Upper lobe of left lung (tissue), 6 donors: ENCODE data around the gene DTX1. TPM values are rescaled to one million over a fixed set of nuclear protein-coding genes. Genes with fewer than 3 reads are reported as not detected.
"Not testable (repeated sequence)": the region's sequence is repeated elsewhere in the genome, so short reads cannot be mapped to it uniquely, and the experiment has no call there.

Source experiments
- ATAC-seq, 2 donors: fragments of 200-7000 bp; cut with Tn5 transposase; one replicate each; pipeline ENCODE4 v1.9.1; 2022; ENCODE audit warnings: mild to moderate bottlenecking in 2 of 2, moderate library complexity in 2 of 2; ENCODE audit not compliant: low FRiP score in 2 of 2
- DNase-seq, 2 donors: peaks; one replicate each; pipeline ENCODE4 v3.0.0-alpha.2; 2019 to 2020
- H3K27ac ChIP-seq, 4 donors: fragments of 200-600 bp; sonication (generic); one replicate each; pipeline ENCODE4 v1.5.1; 2016 to 2019
- H3K27me3 ChIP-seq, 4 donors: fragments of 200-600 bp; sonication (generic); one replicate each; pipeline ENCODE4 v1.5.1; 2017 to 2019
- H3K36me3 ChIP-seq, 4 donors: fragments of 200-600 bp; sonication (generic); one replicate each; pipeline ENCODE4 v1.5.1; 2016 to 2019
- H3K4me1 ChIP-seq, 4 donors: fragments of 200-600 bp; sonication (generic); one replicate each; pipeline ENCODE4 v1.5.1; 2018 to 2019
- H3K4me3 ChIP-seq, 4 donors: fragments of 200-600 bp; sonication (generic); one replicate each; pipeline ENCODE4 v1.5.1; 2017 to 2019; ENCODE audit warnings: mild to moderate bottlenecking in 2 of 4, moderate library complexity in 1 of 4
- H3K9me3 ChIP-seq, 4 donors: fragments of 200-600 bp; sonication (generic); one replicate each; pipeline ENCODE4 v1.5.1; 2018 to 2019
- EP300 ChIP-seq, 4 donors: sonication (generic); formaldehyde crosslinking; IDR thresholded peaks; one replicate each; pipeline ENCODE4 v1.5.1; 2017; ENCODE audit warnings: antibody characterized with exemption in 4 of 4, control low read depth in 2 of 4
- POLR2A ChIP-seq, 4 donors: fragments of 450-650 bp; IDR thresholded peaks; one replicate each; pipeline ENCODE4 v1.5.1; 2016 to 2017; ENCODE audit warnings: antibody characterized with exemption in 4 of 4, mild to moderate bottlenecking in 2 of 4
- POLR2AphosphoS5 ChIP-seq, 2 donors: sonication (generic); formaldehyde crosslinking; IDR thresholded peaks; one replicate each; pipeline ENCODE4 v1.5.1; 2017; ENCODE audit warnings: antibody characterized with exemption in 2 of 2
- WGBS, 2 donors: methylation state at CpG; one replicate each; pipeline ENCODE4 v1.1.5; 2017 to 2018; 5-methylcytosine and 5-hydroxymethylcytosine counted together
- total RNA-seq, 6 donors: library from RNA; depleted of rRNA in 4 of 6; stranded (reverse); fragments of >200 nt in 4 of 6; gene quantifications; one replicate each; pipeline versions ENCODE4 v1.1.0 to v1.2.1, GENCODE V29; 2016 to 2021
- TF ChIP-seq, protein P1 (sequence below), 6 experiments: fragments of 450-650 bp in 4 of 6; fragments of 200-600 bp in 2 of 6; sonication (generic) in 2 of 6; IDR thresholded peaks; one replicate each; pipeline ENCODE4 v1.5.1; 2016 to 2019; ENCODE audit warnings: antibody characterized with exemption in 6 of 6
- donor health status: DM: no; HTN: no; CAD: no; lungs with moderate emphysema.
- donor health status: DM: no; HTN: yes; CAD: no; lungs with severe emphysema.

Gene DTX1
- total RNA-seq, 6 donors from 2014 or later = under 0.01 to 7.0 (median 3.6) TPM

DNA sequence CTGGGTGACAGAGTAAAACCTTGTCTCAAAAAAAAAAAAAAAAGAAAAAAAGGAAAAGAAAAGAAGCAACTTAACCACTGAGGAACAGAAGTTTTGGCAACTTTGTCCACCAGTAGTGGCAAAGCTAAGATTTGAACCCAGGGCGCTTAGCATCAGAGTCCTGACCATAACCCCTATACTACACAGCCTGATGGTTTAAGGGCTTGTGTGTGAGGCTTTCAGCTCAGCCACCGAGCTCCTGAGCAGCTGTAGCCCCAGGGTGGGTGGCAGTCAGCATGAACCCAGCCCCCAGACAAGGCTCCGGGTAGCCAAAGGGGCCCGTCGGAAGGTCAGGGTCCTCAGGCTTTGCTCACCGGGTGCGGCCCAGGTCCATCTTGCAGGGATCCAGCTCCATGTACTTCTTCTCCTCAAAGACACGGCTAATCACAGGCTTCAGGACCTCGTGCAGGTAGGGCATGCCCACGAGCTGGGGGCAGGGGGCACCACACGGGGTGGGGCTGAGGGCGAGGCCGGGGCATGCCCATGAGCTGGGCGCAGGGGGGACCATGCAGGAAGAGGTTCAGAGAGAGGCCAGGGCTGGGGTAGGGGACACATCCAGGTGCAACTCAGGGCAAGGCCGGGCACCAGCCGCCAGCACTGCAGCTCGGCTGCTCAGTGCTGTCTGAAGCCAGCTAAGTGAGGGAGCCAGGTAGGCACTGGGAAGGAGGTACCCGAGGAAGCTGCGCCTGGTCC is 58.1 kb downstream of the DTX1 start:
- Histone ChIP-seq H3K4me1 (no peaks in the 10 kb centered on the region), H3K27me3 (no peaks in the 10 kb centered on the region), H3K36me3 (no peaks in the 10 kb centered on the region), H3K27ac (no peak overlapping the region), H3K9me3 (no peaks in the 10 kb centered on the region), H3K4me3 (no peak overlapping the region)
- WGBS, 2 donors = 82 to 90% methylated on average over 9 to 18 of the region's 19 CpGs
- TF ChIP-seq, protein P1, sequence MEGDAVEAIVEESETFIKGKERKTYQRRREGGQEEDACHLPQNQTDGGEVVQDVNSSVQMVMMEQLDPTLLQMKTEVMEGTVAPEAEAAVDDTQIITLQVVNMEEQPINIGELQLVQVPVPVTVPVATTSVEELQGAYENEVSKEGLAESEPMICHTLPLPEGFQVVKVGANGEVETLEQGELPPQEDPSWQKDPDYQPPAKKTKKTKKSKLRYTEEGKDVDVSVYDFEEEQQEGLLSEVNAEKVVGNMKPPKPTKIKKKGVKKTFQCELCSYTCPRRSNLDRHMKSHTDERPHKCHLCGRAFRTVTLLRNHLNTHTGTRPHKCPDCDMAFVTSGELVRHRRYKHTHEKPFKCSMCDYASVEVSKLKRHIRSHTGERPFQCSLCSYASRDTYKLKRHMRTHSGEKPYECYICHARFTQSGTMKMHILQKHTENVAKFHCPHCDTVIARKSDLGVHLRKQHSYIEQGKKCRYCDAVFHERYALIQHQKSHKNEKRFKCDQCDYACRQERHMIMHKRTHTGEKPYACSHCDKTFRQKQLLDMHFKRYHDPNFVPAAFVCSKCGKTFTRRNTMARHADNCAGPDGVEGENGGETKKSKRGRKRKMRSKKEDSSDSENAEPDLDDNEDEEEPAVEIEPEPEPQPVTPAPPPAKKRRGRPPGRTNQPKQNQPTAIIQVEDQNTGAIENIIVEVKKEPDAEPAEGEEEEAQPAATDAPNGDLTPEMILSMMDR (IDR thresholded peaks at IDR 0.05) = no peak
- TF ChIP-seq EP300 (IDR thresholded peaks at IDR 0.05) = no peak
- no peak for TF ChIP-seq POLR2A (IDR thresholded peaks at IDR 0.05)
- no peak for TF ChIP-seq POLR2AphosphoS5 (IDR thresholded peaks at IDR 0.05)
- no peak for DNase-seq
- ATAC-seq = no peak

DNA sequence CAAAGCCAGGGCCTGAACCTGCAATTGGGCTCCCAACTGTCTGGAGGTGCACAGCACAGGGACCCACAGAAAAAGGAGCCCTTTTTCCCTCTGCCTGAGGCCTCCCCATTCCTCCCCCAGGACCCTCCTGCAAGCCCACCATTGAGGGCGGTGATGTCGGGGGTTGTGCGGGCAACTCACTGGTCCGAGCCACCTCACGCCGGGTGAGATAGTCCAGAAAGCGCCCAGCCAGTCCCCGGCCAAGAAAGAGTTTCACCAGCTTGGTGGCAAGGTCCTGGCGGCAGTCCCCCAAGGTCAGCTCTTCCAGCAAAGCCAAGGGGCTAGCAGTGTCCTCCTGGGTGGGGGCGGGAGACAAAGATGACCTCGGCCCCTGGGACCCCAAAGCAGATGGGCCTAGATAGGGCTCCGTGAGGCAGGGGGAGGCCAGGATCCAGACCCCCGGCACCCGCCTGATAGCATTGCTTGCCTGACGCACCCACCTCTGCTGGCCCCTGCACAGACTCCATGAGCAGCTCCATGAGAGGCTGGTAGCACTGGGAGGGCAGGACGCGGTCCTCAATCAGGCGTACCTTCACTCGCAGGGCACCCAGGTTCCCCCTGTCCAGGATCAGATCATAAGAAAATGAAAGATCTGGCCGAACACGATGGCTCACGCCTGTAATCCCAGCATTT is 59.1 kb downstream of the DTX1 start:
- Histone ChIP-seq H3K27me3 (no peaks in the 10 kb centered on the region), H3K27ac (no peak overlapping the region), H3K9me3 (no peaks in the 10 kb centered on the region), H3K36me3 (no peaks in the 10 kb centered on the region), H3K4me1 (no peaks in the 10 kb centered on the region), H3K4me3 (no peak overlapping the region)
- no peak for DNase-seq
- ATAC-seq = no peak
- TF ChIP-seq EP300 (IDR thresholded peaks at IDR 0.05) = no peak
- TF ChIP-seq POLR2A (IDR thresholded peaks at IDR 0.05) = no peak
- no peak for TF ChIP-seq POLR2AphosphoS5 (IDR thresholded peaks at IDR 0.05)
- TF ChIP-seq, protein P1 (IDR thresholded peaks at IDR 0.05) = no peak
- 81 to 83% methylated on average over 9 to 19 of the region's 22 CpGs for WGBS, 2 donors

DNA sequence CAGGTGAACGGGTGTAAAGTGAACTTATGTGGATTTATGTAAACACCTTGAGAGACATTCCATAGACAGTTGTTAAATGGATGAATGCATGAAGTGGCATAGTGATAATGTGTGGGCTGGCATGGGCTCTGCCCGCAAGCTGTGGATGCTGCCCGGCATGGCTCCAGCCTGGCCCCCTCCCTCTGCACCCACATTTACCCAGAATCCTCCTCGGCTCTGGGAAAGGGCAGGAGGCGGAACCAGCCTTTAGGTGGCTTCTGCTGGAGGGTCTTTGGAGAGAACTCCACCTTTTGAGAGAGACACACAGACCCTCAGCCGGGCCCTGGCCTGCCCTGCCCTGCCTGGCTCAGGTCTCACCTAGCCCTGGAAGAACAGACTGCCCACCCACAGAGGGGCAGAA is 60.3 kb downstream of the DTX1 start:
- WGBS, 2 donors = 49 to 64% methylated on average over 6 of the region's 6 CpGs
- no peaks in the 10 kb centered on the region for H3K27me3 ChIP-seq
- no peaks in the 10 kb centered on the region for H3K9me3 ChIP-seq
- no peaks in the 10 kb centered on the region for H3K4me1 ChIP-seq
- no peak for ATAC-seq
- no peak overlapping the region for H3K27ac ChIP-seq
- DNase-seq = no peak
- TF ChIP-seq, protein P1 (IDR thresholded peaks at IDR 0.05) = no peak
- TF ChIP-seq EP300 (IDR thresholded peaks at IDR 0.05) = no peak
- no peak for TF ChIP-seq POLR2AphosphoS5 (IDR thresholded peaks at IDR 0.05)
- no peaks in the 10 kb centered on the region for H3K36me3 ChIP-seq
- no peak overlapping the region for H3K4me3 ChIP-seq

DNA sequence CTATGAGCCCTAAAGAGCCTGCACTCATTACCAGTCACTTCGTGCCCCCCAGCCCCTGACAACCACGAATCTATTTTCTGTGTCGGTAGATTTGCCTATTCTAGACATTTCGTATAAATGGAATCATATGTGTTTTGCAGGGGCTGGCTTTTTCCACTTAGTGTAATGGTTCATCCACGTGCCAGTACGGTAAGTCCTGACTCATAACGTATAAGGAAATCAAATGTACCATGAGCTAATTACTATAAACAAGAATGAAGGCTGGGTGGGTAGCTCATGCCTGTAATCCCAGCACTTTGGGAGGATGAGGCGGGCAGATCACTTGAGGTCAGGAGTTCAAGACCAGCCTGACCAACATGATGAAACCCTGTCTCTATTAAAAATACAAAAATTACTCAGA is 61.2 kb downstream of the DTX1 start:
- H3K27ac ChIP-seq, ATAC-seq, H3K27me3 ChIP-seq, DNase-seq, H3K9me3 ChIP-seq, H3K4me3 ChIP-seq, H3K36me3 ChIP-seq, H3K4me1 ChIP-seq: not testable (repeated sequence)
- 73 to 74% methylated on average over 8 of the region's 8 CpGs for WGBS, 2 donors

DNA sequence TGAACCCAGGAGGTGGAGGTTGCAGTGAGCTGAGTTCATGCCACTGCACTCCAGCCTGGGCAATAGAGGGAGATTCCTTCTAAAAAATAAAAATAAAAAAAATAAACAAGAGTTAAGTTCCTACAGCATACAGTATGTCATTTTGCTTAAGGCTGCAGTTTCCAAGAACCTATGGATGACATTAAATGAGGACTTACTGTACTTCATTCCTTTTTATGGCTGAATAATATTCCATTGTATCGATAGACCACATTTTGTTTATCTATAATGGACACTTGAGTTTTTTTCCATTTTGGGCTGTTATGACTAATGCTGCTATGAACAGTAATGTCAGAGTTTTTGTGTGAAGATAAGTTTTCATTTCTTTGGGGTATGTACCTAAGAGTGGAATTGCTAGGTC is 61.6 kb downstream of the DTX1 start:
- no peak overlapping the region for H3K4me3 ChIP-seq
- H3K27ac ChIP-seq = no peak overlapping the region
- H3K36me3 ChIP-seq = no peaks in the 10 kb centered on the region
- no peak for DNase-seq
- 100% methylated on average over 1 of the region's 1 CpG for WGBS, 2 donors
- no peaks in the 10 kb centered on the region for H3K4me1 ChIP-seq
- no peak for ATAC-seq
- TF ChIP-seq EP300 (IDR thresholded peaks at IDR 0.05) = no peak
- no peak for TF ChIP-seq POLR2A (IDR thresholded peaks at IDR 0.05)
- TF ChIP-seq POLR2AphosphoS5 (IDR thresholded peaks at IDR 0.05) = no peak
- TF ChIP-seq, protein P1 (IDR thresholded peaks at IDR 0.05) = no peak
- H3K27me3 ChIP-seq = no peaks in the 10 kb centered on the region
- peaks cover 0 to 5% (median 2%) of the 10 kb centered on the region in 4 donors for H3K9me3 ChIP-seq
